GM19351 (cell line): ENCODE data around the gene TRPM3.

ENCODE experiments used
- ATAC-seq: cut with Tn5 transposase; IDR thresholded peaks from one replicate; pipeline ENCODE4 v1.9.1; 2021; ENCODE audit warnings: mild to moderate bottlenecking, moderate library complexity; ENCODE audit not compliant: unreplicated experiment

TRPM3 gene

DNA sequence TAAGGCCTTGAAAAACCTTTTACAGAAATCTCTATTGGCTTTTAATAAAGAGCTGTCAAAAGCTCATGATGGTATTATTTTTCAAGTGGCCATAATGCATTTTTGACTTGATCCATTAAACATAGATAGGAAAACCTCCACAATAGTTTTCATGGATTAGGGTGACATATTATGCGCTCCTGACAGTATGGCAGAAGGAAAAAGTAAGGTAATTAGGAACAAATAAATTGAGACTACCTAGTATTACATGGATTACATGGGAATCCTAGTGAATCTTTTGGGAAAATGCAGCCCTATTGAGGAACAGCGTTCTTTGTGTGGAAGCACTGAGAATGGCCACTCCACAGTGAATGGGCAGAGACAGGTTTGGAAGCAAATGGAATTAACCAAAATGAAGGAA is 171.2 kb downstream of the TRPM3 start:
- no peak for ATAC-seq

DNA sequence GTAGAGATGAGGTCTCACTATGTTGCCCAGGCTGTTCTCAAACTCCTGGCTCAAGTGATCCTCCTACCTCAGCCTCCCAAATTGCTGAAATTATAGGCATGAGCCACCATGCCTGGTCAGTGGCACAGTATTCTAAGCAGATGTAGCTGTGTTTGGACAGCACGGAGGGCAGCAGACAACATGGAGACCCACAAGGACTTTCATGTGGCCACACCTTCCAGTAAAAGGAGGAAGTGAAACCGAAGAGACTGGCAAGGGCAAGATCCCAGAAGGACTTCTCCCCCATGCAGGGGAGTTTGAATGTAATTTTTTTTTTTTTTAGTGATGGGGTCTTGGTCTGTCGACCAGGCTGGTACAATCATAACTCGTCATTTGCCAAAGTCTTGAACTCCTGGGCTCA is 172.2 kb downstream of the TRPM3 start:
- peak; percentile 49 for ATAC-seq

DNA sequence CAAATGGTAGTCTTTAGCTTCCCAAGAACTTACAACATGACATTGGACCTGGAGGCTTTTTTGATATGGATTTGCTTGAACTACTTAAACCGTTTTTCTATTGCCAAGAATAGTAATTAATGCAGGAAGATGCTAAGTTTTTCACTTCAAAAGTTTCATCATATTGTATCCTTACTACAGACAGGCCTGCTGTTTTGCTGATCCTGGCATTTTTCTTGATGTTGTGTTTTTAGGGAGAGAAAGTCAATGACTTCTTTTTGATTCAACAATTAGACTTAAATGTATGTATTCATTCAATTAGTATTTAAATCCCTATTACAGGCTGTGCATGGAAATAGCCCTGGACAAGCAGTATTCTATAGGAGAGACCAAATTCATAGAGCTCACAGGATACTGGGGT is 172.7 kb downstream of the TRPM3 start:
- no peak for ATAC-seq

DNA sequence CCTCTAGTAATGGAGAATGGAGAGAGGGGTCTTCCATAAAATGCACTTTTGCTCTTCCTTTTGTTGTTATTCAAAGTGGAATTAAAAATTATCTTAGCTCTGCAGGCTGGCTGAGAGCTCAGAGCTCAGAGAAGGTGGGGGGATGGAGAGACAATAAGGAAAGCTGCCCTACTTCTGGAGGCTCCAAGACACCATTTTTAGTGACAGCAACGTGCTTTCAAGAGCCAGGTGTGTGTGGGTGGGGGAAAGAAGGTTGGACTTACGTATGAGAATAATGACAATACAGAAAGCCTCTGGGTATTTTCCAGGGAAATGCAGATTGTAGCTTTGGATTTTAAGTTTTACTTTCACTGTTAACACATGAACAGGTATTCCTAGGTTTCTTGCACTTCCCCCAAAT is 173.9 kb downstream of the TRPM3 start:
- ATAC-seq = no peak

DNA sequence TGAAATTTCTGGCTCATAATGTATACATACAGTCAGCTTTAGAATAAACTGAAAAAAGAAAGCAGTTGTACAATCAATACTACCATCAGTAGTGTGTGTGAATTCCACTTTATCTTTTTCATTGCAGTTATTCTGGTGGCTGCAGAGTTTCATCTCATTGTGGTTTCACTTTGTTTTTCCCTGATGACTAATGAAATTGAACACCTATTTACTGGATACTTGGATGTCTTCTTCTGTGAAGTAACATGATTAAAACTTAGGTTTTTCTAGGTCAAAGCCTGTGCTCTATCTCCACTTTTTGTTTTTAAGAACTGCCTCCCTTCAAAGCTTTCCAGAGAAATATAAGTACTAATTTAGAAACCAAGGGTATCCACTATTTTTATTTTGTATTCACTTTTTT is 174.3 kb downstream of the TRPM3 start:
- ATAC-seq = no peak

DNA sequence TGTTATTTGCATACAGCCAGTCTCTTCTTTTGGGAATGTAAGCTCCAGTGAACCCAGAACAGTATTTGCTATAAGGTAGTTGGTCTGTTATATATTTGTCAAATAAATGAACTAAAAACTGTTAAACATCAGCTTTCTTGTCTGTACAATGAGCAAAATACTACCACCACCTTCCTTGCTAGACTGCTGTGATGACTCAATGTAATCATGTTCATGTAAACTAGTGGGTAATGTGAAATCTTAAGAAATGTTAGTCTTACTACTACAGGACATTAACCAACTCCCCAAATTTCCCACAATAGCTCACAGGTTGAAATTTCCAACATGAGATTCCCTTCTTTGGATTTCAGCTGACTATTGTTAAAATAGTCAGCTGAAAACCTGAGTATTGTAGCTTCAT is 176.1 kb downstream of the TRPM3 start:
- ATAC-seq = no peak

DNA sequence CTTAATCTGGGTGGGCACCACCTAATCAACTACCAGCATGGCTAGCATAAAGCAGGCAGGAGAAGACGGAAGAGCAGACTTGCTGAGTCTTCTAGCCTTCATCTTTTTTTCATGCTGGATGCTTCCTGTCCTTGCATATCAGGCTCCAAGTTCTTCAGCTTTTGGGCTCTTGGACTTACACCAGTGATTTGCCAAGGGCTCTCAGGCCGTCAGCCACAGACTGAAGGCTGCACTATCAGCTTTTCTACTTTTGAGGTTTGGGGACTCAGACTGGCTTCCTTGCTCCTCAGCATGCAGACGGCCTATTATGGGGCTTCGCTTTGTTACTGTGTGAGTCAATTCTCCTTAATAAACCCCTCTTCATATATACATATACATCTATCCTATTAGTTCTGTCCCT is 180.2 kb downstream of the TRPM3 start:
- no peak for ATAC-seq

DNA sequence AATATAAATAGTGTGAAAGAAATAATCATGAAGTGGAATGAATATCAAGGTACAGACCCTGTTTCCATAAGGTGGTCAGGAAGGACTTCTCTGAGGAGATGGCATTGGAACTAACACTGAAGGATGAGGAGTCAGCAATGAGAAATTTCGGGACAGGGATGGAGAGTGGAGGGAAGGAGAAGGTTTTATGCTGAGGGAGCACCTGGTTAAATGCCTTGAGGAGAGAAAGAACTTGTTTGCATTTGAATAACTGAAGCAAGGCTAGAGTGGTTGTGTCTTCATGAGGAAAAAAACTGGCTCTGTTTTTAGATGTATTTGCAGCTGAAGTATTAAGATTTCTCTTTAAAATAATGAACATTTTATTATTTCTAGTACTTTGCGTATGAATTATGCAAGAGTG is 180.8 kb downstream of the TRPM3 start:
- ATAC-seq = no peak

DNA sequence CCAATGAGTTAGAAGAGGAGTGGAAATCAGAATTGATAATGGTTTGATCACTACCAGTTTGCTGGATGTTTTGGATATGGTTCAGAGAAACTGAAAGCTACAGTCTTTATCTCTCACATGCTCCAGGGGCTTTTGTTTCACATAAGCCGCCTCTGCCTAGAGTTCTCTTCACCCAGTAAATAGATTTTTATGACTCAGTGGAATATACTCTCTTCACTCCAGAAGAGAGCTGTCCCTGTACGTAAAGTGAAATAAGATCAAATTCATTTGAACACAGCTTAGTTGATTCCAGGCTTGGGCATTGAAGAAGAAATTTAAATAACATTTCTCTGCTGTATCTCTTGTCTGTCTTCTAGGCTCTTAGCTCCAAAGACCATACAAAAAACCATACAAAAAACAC is 184.9 kb downstream of the TRPM3 start:
- no peak for ATAC-seq

DNA sequence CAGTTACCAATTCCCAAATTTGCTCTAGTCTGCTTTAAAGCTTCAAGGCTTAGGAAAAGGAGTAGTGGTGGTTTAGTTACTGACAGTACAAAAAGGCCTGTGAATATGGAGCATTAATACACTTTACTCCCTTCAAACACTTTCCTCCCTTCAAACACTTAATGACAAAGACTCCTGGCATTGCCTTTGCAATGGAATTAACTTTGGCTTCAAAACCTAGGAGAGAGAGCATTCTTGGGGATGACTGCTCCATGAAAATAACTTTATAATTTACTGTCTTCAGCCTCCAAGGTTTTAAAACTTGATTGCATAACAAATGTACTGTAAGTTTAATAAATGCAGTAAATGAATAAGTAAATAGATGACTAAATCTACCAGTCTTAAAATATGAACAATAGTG is 185.6 kb downstream of the TRPM3 start:
- no peak for ATAC-seq

DNA sequence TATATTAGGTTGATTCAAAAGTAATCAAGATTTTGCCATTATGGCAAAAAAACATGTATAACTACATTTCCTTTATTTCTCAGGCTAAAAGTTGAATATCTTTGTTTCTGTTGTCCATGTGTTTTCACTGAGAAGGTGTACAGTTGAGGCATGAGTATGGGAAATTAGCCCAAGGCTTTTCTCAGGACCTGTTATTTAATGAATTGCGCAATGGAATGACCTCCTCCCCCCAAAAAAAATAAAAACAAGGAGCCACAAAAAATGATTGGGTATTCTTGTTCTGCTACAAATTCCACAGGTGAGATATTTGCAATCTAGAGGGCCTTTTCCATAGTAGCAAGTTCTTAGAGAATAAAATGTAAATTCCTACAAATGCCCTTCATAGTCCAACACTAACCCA is 186.8 kb downstream of the TRPM3 start:
- ATAC-seq = no peak

DNA sequence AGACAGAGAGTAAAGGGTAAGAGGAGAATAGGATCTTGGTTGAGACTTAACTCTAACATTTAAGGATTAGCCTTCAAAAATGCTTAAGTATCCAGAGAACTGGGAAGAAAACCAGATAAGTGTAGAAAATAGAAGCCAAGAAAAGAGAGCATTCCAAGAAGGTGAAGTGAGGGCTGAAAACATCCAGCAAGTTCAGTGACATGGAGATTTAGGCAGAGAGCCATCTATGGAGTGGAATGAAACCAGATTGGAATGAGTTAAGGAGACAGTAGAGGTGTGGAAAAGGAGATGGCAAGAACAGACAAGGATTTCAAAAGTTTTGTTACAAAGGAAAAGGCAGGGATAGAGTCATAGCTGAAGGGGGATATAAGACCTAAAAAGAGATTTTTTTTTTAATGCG is 188.1 kb downstream of the TRPM3 start:
- ATAC-seq = no peak

DNA sequence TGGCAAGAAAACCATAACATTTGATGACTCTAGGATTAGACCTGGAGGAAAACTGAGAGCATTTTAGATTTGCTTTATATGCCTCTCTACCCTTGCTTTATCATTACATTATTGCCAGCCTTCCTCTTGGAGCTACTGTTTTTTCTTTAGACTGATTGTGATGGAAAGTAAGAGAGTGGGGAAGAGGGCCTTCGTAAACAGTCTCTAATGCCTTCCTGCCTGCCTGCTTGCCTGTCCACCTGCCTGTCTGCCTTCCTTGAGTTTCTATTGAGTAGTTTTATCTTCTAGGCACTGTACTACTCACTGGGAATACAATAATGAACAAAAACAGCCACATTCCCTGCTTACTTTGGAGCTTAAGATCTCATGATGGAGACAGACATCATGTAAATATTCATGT is 189.3 kb downstream of the TRPM3 start:
- no peak for ATAC-seq

DNA sequence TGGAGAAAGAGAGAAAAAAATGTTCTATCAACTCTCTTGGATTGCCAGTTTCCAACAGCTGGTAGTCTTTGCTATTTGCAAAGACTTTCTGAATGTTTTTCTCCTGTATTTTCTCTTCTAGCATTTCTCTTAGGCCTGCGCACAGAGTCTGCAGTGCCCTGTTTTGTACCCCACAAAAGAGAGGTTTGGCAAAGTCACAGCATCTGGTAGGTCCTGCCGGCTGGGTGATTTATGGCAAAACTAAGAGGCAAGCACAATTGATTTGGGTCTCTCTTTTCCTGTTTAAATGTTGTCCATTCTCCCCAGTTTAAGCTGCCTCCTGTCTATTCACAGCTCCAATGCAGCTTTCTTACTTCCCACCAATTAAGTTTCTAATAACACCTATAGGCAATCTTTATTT is 193.9 kb downstream of the TRPM3 start:
- no peak for ATAC-seq

DNA sequence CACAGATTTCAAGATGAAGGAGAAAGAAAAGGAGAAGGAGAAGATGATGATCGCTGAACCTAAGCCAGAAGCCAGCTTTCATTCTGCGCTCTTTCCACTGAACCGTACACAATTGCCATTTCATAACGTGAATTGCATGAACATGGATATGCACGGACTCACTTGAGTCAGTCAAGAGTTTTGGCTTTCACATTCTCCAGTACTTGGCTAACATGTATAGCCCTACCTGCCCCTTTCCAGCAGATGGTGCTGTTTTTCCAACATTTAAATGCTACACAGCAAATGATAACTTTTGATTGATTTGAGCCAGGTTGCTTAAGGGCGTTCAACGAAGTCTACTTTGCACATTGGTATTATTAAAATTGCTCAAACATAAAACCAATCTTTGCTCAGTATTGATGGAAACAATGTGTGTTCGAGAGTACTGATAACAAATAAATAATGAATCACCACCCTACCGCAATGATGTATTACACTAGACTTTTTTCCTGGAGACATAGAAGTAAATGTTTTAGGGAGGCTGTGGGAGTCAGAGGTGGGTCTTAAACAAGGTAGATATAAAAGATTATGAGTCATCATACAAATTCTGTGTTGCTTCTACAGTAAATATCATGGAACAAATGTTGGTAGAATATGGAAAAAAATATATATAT is 196.4 kb downstream of the TRPM3 start:
- ATAC-seq = peak; percentile 94

DNA sequence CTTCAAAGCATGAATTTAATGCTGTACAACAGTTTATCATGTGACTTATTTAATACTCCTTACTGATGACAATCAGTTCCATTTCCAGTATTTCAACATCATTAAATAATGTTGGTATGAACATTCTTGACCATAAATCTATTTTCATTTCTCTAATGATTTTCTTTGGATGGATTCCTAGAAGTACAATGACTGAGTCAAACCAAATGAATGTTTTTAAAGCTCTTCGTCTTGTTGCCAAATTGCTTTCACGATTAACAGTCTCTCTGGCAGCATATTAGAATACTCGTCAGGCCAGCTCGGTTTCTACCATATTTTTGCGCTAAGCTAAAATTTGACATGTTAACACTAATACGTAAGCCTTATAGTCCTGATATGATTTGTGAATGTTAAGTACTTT is 197.0 kb downstream of the TRPM3 start:
- no peak for ATAC-seq

DNA sequence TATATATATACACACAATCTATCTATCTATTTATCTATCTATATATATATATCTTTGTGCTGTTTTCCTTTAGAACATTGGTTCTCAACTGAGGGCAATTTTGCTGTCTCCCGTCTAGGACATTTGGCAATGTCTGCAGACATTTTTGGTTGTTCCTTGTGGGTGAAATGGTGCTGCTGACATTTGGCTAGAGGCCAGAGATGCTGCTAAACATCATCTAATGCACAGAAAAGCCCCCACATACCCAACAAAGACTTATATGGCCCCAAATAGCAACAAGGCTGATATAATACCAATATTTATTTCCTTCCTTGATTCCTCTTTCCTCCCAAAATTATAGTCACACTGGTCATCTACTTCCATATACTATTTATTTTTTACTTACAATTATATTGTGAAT is 197.5 kb downstream of the TRPM3 start:
- no peak for ATAC-seq

DNA sequence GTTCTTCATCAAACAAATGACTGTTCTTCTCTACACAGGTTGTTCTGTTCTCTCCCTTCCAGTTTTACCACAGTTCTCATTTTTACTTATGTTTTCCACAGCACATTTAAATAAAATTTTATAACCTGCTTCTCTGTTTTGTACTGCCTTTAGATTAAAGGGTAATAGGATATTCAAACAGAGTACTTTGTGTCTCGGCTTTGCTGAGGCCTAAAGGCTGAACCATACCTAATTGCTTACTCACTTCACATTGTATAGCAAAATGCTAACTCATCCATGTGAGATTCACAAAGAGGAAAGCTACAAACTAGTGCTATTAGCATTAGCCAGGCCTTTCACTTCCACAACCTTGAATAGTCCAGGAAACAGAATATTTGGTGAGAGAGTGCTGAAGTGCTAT is 200.3 kb downstream of the TRPM3 start:
- ATAC-seq = no peak

DNA sequence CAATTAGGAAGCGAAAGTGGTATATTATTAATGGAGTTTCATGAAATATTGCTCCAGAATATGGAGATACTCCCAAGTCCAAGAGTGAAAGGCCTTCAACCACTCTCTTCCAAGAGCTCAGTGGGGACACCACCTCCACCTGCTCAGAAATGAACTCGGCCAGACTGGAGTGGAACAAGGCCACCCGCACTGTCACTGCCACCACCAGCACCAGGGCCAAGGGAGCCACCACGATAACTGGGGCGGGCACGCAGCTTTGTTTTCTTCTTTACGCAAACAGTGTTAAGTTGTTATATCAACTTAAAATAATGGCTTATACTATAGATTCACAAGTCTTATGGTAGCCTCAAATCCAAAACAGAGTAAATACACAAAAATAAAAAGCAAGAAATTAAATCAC is 204.1 kb downstream of the TRPM3 start:
- ATAC-seq = no peak

DNA sequence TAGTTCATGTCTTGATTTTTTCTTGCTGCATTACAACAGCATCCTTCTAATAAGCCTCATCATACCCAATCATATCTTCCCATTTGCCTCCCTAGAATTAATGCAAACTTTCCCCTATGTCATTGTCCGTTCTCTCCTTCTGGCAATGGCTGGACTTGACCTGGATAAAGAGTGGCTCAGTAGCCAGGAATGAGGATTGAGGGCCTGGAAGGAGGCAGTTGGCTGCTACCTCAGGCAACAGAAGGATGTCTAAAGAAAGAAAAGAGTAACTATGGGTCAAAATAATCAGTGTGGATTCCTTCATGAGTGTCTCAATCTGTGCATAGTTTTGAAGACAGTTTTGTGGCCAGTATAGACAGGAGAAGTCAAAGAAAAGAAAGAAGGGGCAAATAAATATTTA is 209.6 kb downstream of the TRPM3 start:
- no peak for ATAC-seq

DNA sequence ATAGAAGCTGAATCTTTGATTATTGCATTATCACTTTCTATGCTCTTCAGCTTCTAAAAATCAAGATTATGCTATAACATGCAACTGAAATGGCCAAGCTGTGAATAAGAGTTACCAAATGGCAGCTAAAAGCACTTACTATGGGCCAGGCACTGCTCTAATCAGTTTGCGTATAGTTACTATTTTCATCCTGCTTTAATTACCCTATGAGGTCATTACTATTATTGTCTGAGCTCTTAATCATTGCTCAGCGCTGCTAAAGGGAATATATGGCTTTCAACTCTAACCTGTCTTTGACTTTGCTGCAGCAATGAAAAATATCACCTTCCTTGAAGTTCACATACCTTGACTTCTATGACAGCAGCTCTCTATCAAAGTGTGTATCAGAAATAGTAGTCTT is 210.8 kb downstream of the TRPM3 start:
- no peak for ATAC-seq

DNA sequence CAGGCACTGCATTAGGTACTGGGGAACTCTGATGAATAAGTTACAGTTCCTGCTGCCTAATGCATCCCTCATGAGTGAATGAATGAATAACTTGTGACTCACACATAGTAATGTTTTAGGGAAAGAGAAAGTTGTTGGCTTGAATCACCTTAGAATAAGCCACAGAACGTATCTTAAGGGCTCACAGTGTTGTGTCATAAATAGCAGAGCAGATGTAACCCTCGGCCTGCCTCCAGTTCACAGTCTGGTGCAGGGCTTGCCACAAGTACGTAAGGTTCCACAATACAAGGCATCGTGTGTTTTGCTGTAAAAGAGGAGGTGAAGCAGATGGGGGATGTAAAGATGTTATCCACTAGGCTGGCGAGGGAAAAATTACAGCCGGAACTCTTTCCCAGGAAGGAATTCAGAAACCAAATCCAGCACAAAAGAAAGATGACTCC is 218.7 kb downstream of the TRPM3 start:
- ATAC-seq = no peak

DNA sequence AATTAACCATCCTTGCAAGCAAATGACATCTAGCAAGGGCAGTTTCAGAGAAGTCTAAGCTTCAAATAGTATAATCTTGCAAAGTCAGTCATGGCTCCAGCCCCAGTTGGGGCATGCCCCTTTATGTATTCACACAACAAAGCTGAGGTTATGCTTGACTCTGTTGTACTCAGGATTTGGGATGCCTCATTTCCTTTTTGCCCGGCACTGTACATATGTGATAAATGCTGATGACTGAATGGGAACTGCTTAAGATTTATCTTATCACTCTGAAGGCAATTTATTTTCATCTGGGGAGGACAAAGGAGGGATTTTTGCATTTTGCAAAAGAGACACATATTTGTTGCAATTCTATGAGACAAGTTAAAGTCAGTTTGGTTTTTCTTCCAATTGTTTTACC is 219.2 kb downstream of the TRPM3 start:
- no peak for ATAC-seq

DNA sequence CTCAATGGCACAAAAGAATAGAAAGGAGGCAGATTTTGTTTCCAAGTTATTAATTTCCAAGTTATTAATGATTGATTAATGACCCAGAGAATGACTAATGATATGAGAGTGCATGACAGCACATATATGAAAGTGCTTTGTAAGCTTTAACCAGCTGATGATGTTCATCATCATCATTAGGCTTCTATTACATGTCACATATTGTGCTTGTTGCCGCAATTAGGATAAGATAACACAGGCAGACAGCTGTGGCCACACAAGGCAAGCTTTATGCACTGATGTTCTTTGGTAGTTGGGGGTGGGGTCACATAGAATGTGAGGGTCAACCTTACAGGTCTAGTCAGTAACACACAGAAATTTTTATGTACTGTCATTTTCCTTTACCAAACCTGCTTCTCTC is 219.7 kb downstream of the TRPM3 start:
- ATAC-seq = no peak
